Esophagus muscularis mucosa (tissue), 4 donors: ENCODE measurements around the gene KCNJ16.

ENCODE experiments used
- CTCF ChIP-seq, 3 experiments: fragments of 200-600 bp in 2 of 3; fragments of 450-650 bp in 1 of 3; sonication (generic) in 2 of 3; IDR thresholded peaks; one replicate each; pipeline ENCODE4 v1.5.1; 2017 to 2019; ENCODE audit warnings: antibody characterized with exemption in 3 of 3, mild to moderate bottlenecking in 2 of 3, moderate library complexity in 1 of 3
- EP300 ChIP-seq: sonication (generic); formaldehyde crosslinking; IDR thresholded peaks from one replicate; pipeline ENCODE4 v1.6.1; 2017; ENCODE audit warnings: antibody characterized with exemption
- POLR2A ChIP-seq: fragments of 450-650 bp; IDR thresholded peaks from one replicate; pipeline ENCODE4 v1.6.1; 2017; ENCODE audit warnings: antibody characterized with exemption, moderate library complexity, mild to moderate bottlenecking, low read depth
- POLR2AphosphoS5 ChIP-seq, 2 donors: sonication (generic); formaldehyde crosslinking; IDR thresholded peaks; one replicate each; pipeline ENCODE4 v1.6.1; 2017; ENCODE audit warnings: antibody characterized with exemption in 2 of 2

- TF ChIP-seq CTCF (IDR thresholded peaks at IDR 0.05) (no peak), POLR2A (no peak), POLR2AphosphoS5 (IDR thresholded peaks at IDR 0.05) (no peak), EP300 (no peak)
Observed at GRCh38 chr17:70049801-70050591, 25.0 kb upstream of the KCNJ16 start.
